Ramos (cell line): ENCODE data around the gene CAST.
"Not testable (repeated sequence)": the region's sequence is repeated elsewhere in the genome, so short reads cannot be mapped to it uniquely, and the experiment has no call there.

Experiments
- in situ Hi-C: fragments of 300-500 bp; cut with MboI; formaldehyde crosslinking; loops from one replicate; pipeline ENCODE4 v1.14.3; 2022; ENCODE audit warnings: low sequenced_read_pairs; ENCODE audit not compliant: unreplicated experiment

The CAST gene

GRCh38 chr5:96768708-96769251, 106.6 kb downstream of the CAST start:
- in situ Hi-C loops = no loop called here

GRCh38 chr5:96771395-96771794, 109.2 kb downstream of the CAST start:
- in situ Hi-C loops = no loop called here

- in situ Hi-C loops = no loop called here
Measured at GRCh38 chr5:96772111-96772510, 109.9 kb downstream of the CAST start.

DNA sequence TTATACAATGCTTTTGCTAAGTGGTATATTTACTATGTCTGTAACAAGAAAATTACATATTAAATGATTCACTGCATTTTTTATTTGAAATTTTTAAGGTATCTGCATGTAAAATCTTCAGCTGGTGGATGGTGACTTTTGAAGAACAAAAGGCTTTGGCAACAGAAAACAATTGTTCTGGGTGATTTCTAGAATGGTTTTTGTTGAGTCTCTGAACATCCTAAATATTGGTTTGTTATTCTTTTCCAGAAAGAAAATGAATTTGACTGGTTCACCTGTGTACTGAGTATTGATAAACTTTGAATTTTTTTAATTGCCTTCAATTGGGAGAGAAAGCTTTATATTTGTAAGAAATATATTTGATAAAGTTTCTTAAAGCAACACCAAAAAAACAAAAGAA, 110.4 kb downstream of the CAST start:
- in situ Hi-C loops = no loop called here

DNA sequence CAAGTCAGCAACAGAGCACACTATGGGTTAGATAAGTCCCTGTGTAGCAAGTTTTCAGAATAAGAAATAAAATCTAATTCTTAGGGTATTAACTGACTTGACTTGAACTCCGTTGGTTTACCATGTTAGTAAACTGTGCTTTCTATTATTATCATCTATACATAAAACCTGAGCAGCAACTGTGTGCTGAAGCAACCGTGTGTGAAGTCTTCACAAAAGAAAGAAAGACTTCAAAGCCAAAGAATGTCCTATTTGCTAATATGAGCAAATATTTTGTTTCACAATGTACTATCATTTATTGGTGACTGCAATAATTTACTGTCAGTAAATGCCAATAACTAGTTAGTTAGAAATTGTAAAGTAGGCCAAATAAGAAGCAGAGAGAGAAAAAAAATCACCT, 112.9 kb downstream of the CAST start:
- in situ Hi-C loops = no loop called here

- in situ Hi-C loops = no loop called here
Measured at GRCh38 chr5:96775689-96776088, 113.5 kb downstream of the CAST start.

GRCh38 chr5:96776621-96777020, 114.4 kb downstream of the CAST start:
- in situ Hi-C loops = no loop called here

GRCh38 chr5:96778409-96778808, 116.2 kb downstream of the CAST start:
- in situ Hi-C loops = no loop called here

- in situ Hi-C loops = no loop called here
Measured at GRCh38 chr5:96780626-96781025, 118.5 kb downstream of the CAST start.

GRCh38 chr5:96781031-96781971, 119.1 kb downstream of the CAST start:
- in situ Hi-C loops = no loop called here

GRCh38 chr5:96783326-96783725, 121.2 kb downstream of the CAST start:
- in situ Hi-C loops = no loop called here

- in situ Hi-C loops = no loop called here
Measured at GRCh38 chr5:96785326-96786109, 123.3 kb downstream of the CAST start.

DNA sequence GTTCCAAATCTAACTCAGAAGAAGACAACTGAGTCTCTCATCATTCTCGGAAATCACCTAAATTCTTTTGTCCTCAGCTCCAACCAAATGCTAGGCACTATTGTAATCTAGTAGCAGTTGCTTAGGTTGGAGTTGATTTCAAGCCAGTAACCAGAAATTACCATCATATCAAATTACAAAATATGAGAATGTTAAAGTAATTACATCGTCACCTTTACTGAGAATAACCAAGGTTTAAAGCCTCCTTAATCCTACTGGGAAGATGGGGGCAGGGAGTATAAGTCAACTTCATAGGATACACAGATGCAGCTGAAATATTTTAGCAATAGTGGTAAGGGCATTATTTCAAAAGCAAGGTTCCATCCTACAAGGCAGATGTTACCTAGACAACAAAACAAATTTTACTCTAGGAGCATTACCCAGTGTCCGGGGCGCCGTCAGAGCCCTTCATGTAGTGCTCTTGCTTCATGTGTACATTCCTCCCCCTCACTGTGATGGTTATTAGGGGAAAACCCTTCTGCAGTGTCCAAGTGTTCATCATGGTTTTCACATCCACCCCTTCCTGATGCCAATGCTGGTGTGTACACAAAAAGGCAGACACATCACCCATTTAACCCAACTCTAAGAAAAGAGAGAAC, 126.1 kb downstream of the CAST start:
- in situ Hi-C loops = no loop called here

- in situ Hi-C loops = no loop called here
Measured at GRCh38 chr5:96789794-96790330, 127.7 kb downstream of the CAST start.

DNA sequence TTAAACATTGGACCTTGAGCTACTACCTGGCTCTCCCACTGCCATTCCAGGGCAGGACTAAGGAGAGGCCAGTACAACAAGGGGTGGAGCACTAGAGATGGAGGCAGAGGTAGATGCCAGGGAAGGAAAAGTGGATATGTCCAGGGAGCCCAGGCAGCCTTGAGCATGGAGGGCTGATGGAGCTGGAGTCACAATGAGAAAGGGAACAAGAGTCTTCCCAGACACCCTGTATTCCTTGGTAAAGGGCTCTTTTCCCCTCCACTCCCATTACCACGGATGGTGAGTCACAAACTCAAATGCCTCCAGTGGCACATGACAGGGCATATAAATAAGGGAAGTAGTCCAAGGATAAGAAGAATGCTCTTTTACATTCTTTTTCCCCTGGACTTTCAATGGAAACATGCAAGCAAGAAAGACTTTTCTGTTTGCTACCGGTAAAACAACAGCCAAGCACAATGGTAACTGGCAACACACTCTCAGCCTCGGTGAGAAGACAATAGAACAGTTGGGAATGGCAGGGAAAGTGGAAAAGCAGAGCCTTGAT, 128.9 kb downstream of the CAST start:
- in situ Hi-C loops = no loop called here

GRCh38 chr5:96794757-96795156, 132.6 kb downstream of the CAST start:
- in situ Hi-C loops = no loop called here

GRCh38 chr5:96795626-96796025, 133.4 kb downstream of the CAST start:
- in situ Hi-C loops = no loop called here

DNA sequence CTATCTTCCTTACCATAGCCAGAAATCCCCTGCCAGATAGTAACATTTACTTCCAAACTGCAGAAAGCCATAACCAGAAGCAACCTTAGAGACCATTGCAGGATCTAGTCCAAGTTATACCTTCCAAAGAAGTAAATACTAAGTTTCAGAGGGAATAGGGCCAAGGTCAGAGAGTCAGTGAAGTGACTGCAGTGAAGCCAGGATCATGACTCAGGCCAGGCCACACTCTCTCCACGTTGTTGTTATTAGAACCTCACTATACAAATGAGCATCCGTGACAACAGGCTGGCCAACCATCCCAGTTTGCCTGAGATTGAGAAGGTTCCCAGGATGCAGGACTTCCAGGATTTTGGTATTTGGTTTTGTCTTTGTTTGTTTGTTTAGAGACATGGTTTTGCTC, 134.3 kb downstream of the CAST start:
- in situ Hi-C loops = no loop called here

DNA sequence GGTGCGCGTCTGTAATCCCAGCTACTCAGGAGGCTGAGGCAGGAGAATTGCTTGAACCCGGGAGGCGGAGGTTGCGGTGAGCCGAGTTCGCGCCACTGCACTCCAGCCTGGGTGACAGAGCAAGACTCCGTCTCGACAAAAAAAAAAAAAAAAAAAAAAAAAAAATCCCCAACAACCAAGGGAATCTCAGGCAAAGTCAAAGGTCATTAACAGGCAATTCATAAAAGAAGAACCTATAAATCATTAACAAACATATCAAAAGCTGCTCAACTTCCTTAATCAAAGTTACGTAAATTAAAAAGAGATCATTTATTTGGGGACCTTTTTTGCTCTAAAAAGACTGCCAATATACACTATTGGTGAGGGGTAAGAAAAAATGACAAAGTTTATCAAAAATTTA, 139.5 kb downstream of the CAST start:
- in situ Hi-C loops = not testable (repeated sequence)

- in situ Hi-C loops = no loop called here
Measured at GRCh38 chr5:96807075-96807654, 145.0 kb downstream of the CAST start.
